Esophagus muscularis mucosa (tissue), 3 donors: ENCODE data around the gene GALNTL6.

Source experiments
- CTCF ChIP-seq, 3 experiments: fragments of 200-600 bp in 2 of 3; fragments of 450-650 bp in 1 of 3; sonication (generic) in 2 of 3; IDR thresholded peaks; one replicate each; pipeline ENCODE4 v1.5.1; 2017 to 2019; ENCODE audit warnings: antibody characterized with exemption in 3 of 3, mild to moderate bottlenecking in 2 of 3, moderate library complexity in 1 of 3
- POLR2A ChIP-seq: fragments of 450-650 bp; IDR thresholded peaks from one replicate; pipeline ENCODE4 v1.6.1; 2017; ENCODE audit warnings: antibody characterized with exemption, moderate library complexity, mild to moderate bottlenecking, low read depth
- POLR2AphosphoS5 ChIP-seq, 2 donors: sonication (generic); formaldehyde crosslinking; IDR thresholded peaks; one replicate each; pipeline ENCODE4 v1.6.1; 2017; ENCODE audit warnings: antibody characterized with exemption in 2 of 2

- no peak for TF ChIP-seq POLR2AphosphoS5 (IDR thresholded peaks at IDR 0.05)
- TF ChIP-seq CTCF (IDR thresholded peaks at IDR 0.05), result no peak
- no peak for TF ChIP-seq POLR2A
Observed at GRCh38 chr4:172035562-172035961, 222.4 kb downstream of the GALNTL6 start.
